Fibroblast of lung (primary cell): ENCODE results near the gene RCSD1.

ENCODE experiments used
- CTCF ChIP-seq, 2 donors: IDR thresholded peaks in 1 of 2; conservative IDR thresholded peaks in 1 of 2; 1 replicate in 1 of 2; 2 replicates in 1 of 2; pipeline ENCODE4 v1.5.1; 2011 to 2012; ENCODE audit warnings: low read length in 2 of 2, control low read depth in 1 of 2, inconsistent platforms in 1 of 2, low read depth in 1 of 2, mild to moderate bottlenecking in 1 of 2
- EZH2 ChIP-seq: IDR thresholded peaks from 2 replicates; pipeline ENCODE4 v1.5.1; 2012; ENCODE audit warnings: low read length, control low read depth, mild to moderate bottlenecking; ENCODE audit errors: missing control alignments

- TF ChIP-seq CTCF (conservative IDR thresholded peaks at IDR 0.05 in 1 of 2, IDR thresholded peaks at IDR 0.05 in 1 of 2; ENCODE audit: low read depth in 1 of 2, low read length in 2 of 2) (no peak), EZH2 (no peak)
Observed at GRCh38 chr1:167601442-167602383, 28.3 kb upstream of the RCSD1 start.
